GM12891 (cell line): Measurements from ENCODE around the gene F10.

ENCODE experiments used
- POLR2A ChIP-seq: IDR thresholded peaks from 2 replicates; pipeline ENCODE4 v1.6.1; 2011; ENCODE audit warnings: low read depth, low read length, control low read depth
- POLR2AphosphoS5 ChIP-seq: IDR thresholded peaks from 2 replicates; pipeline ENCODE4 v1.6.1; 2011; ENCODE audit warnings: low read depth, low read length, control low read depth
- TAF1 ChIP-seq: IDR thresholded peaks from 2 replicates; pipeline ENCODE4 v1.6.1; 2011; ENCODE audit warnings: low read depth, low read length, control low read depth

DNA sequence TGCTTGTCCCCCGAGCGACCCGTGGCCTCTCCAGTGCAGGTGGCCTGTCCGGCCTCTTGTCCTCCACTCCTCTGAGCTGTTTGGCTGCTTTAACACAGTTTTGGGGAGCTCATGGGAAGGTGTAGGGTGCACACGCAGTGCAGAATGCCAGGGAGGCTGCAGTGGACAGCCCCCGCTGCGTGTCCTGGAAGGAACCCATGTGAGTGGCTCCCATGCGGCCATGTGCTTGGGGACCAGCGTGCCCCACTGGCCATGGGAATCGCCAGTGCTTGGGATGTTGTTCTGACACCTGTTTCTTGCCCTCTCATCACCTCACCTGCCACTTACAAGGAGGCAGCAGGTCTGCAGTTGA is 39.6 kb upstream of the F10 start:
- TF ChIP-seq POLR2AphosphoS5 (no peak), POLR2A (no peak), TAF1 (no peak)
